Activated CD4-positive, alpha-beta T cell treated with anti-CD3 and anti-CD28 coated beads for 36 hours (primary cell): ENCODE results near the gene SMARCB1. TPM values are rescaled to one million over a fixed set of nuclear protein-coding genes. Genes with fewer than 3 reads are reported as not detected.

Experiments
- ATAC-seq: fragments of 200-7000 bp; cut with Tn5 transposase; one replicate; pipeline ENCODE4 v1.10.0; 2021; ENCODE audit warnings: mild to moderate bottlenecking, moderate library complexity
- CTCF ChIA-PET: fragments of 350-600 bp; sonication (Branson Sonifier 250); formaldehyde crosslinking; loops from one replicate; lab custom pipeline; 2021; ENCODE audit warnings: antibody characterized with exemption; lab: Charles Lee
- POLR2A ChIA-PET: fragments of 350-600 bp; sonication (Branson Sonifier 250); formaldehyde crosslinking; loops from one replicate; lab custom pipeline; 2021; ENCODE audit warnings: antibody characterized with exemption, inconsistent platforms; lab: Charles Lee
- DNase-seq: peaks from one replicate; pipeline ENCODE4 v3.0.0-alpha.2; 2020
- H3K27ac Mint-ChIP-seq: one replicate; pipeline ENCODE4 v1.8.0; 2021; ENCODE audit warnings: mixed read lengths
- H3K27me3 Mint-ChIP-seq: one replicate; pipeline ENCODE4 v1.8.0; 2021; ENCODE audit warnings: mixed read lengths
- H3K36me3 Mint-ChIP-seq: one replicate; pipeline ENCODE4 v1.8.0; 2021; ENCODE audit warnings: low read depth, mixed read lengths
- H3K4me1 Mint-ChIP-seq: one replicate; pipeline ENCODE4 v1.8.0; 2021; ENCODE audit warnings: mixed read lengths
- H3K4me3 Mint-ChIP-seq: one replicate; pipeline ENCODE4 v1.8.0; 2021; ENCODE audit warnings: mild to moderate bottlenecking, moderate library complexity, mixed read lengths
- H3K9me3 Mint-ChIP-seq: one replicate; pipeline ENCODE4 v1.8.0; 2021; ENCODE audit warnings: low read depth, mixed read lengths
- intact Hi-C, 2 experiments: fragments of 100-400 bp; cut with DNase I in 1 of 2; cut with micrococcal nuclease in 1 of 2; formaldehyde crosslinking; loops; one replicate each; pipeline versions ENCODE4 v1.14.2 to v1.15.1; 2022 to 2024; cut with DNase I, micrococcal nuclease
- total RNA-seq, 2 experiments: library from RNA; stranded (reverse); gene quantifications; one replicate each; pipeline ENCODE4 v1.2.3, GENCODE V29; 2021

The SMARCB1 gene
- total RNA-seq, 2 experiments from 2014 or later, result 78.2 to 95.2 TPM

GRCh38 chr22:23751441-23751996 is 35.2 kb upstream of the SMARCB1 start:
- H3K9me3 Mint-ChIP-seq, result no peaks in the 10 kb centered on the region
- ATAC-seq (peak; percentile 17), DNase-seq (no peak)
- peak overlapping the region; percentile 31 for H3K27ac Mint-ChIP-seq
- ChIA-PET POLR2A (interaction anchor here (0.5 to 1.2 kb wide), 3 partner anchors 33 to 143 kb away, joined by 3 to 6 read pairs (median 4); partner anchors contain the start of gene MIF), CTCF (no interaction called here)
- peaks cover 11% of the 10 kb centered on the region for H3K4me1 Mint-ChIP-seq
- peaks cover 2% of the 10 kb centered on the region for H3K27me3 Mint-ChIP-seq
- intact Hi-C loops, result loop anchor here (1.0 to 5.0 kb wide), 11 partner anchors 13 to 209 kb away; partner anchors contain the start of genes CHCHD10 (in 1 of the 2), DERL3 (in 1 of the 2), MIF (in 1 of the 2) and SMARCB1 (in 1 of the 2)
- H3K36me3 Mint-ChIP-seq, result peaks cover 3% of the 10 kb centered on the region
- peak overlapping the region; percentile 77 for H3K4me3 Mint-ChIP-seq

GRCh38 chr22:23752090-23752691 is 34.6 kb upstream of the SMARCB1 start:
- Mint-ChIP-seq H3K27me3 (peaks cover 2% of the 10 kb centered on the region), H3K27ac (no peak overlapping the region), H3K4me1 (peaks cover 11% of the 10 kb centered on the region), H3K4me3 (peak overlapping the region; percentile 77), H3K9me3 (no peaks in the 10 kb centered on the region), H3K36me3 (no peaks in the 10 kb centered on the region)
- intact Hi-C loops, result loop anchor here (5.0 kb wide), 2 partner anchors 45 to 210 kb away; no protein-coding TSS in a partner anchor
- ChIA-PET POLR2A (interaction anchor here (0.5 kb wide), 1 partner anchor 33 kb away, joined by 6 read pairs; no protein-coding TSS in a partner anchor), CTCF (no interaction called here)
- no peak for ATAC-seq
- DNase-seq, result no peak

GRCh38 chr22:23752750-23753149 is 34.0 kb upstream of the SMARCB1 start:
- ChIA-PET POLR2A (no interaction called here), CTCF (no interaction called here)
- Mint-ChIP-seq H3K4me1 (peaks cover 11% of the 10 kb centered on the region), H3K27ac (no peak overlapping the region), H3K27me3 (peaks cover 2% of the 10 kb centered on the region), H3K9me3 (no peaks in the 10 kb centered on the region), H3K36me3 (no peaks in the 10 kb centered on the region), H3K4me3 (no peak overlapping the region)
- ATAC-seq, result no peak
- intact Hi-C loops, result loop anchor here (5.0 kb wide), 2 partner anchors 45 to 210 kb away; no protein-coding TSS in a partner anchor
- DNase-seq, result no peak

GRCh38 chr22:23753385-23753784 is 33.4 kb upstream of the SMARCB1 start:
- intact Hi-C loops, result loop anchor here (5.0 kb wide), 2 partner anchors 46 to 211 kb away; no protein-coding TSS in a partner anchor
- CTCF ChIA-PET, result interaction anchor here (0.7 kb wide), 1 partner anchor 125 kb away, joined by 3 read pairs; no protein-coding TSS in a partner anchor

GRCh38 chr22:23754220-23754919 is 32.4 kb upstream of the SMARCB1 start, which contains the start of gene VPREB3:
Gene VPREB3, minus strand, starts transcription at chr22:23754425. Its CDS starts 62 bp downstream, at chr22:23754363.
- intact Hi-C loops, result loop anchor here (5.0 kb wide), 2 partner anchors 47 to 212 kb away; no protein-coding TSS in a partner anchor
- peaks cover 2% of the 10 kb centered on the region for H3K27me3 Mint-ChIP-seq
- peaks cover 11% of the 10 kb centered on the region for H3K4me1 Mint-ChIP-seq
- no peaks in the 10 kb centered on the region for H3K9me3 Mint-ChIP-seq
- ChIA-PET POLR2A (no interaction called here), CTCF (interaction anchor here (0.6 to 1.1 kb wide), 5 partner anchors 32 to 286 kb away, joined by 3 read pairs; no protein-coding TSS in a partner anchor)
- ATAC-seq, result no peak
- DNase-seq, result no peak
- H3K4me3 Mint-ChIP-seq, result no peak within 1 kb of the TSS
- no peak within 1 kb of the TSS for H3K27ac Mint-ChIP-seq
- H3K36me3 Mint-ChIP-seq, result no peaks in the 10 kb centered on the region

More at GRCh38 chr22:23753385-23753784, 33.4 kb upstream of the SMARCB1 start:
- no peak for DNase-seq
- Mint-ChIP-seq H3K27ac (no peak overlapping the region), H3K4me1 (peaks cover 11% of the 10 kb centered on the region), H3K27me3 (peaks cover 2% of the 10 kb centered on the region), H3K4me3 (no peak overlapping the region), H3K9me3 (no peaks in the 10 kb centered on the region), H3K36me3 (no peaks in the 10 kb centered on the region)
- no peak for ATAC-seq
- POLR2A ChIA-PET, result no interaction called here

- CTCF ChIA-PET, result interaction anchor here (0.6 to 1.1 kb wide), 2 partner anchors 31 to 285 kb away, joined by 3 read pairs; no protein-coding TSS in a partner anchor
- intact Hi-C loops, result loop anchor here (5.0 kb wide), 2 partner anchors 48 to 213 kb away; no protein-coding TSS in a partner anchor
These were observed 31.7 kb upstream of the SMARCB1 start for GRCh38 chr22:23754980-23755636.

GRCh38 chr22:23755711-23756110 is 31.1 kb upstream of the SMARCB1 start:
- Mint-ChIP-seq H3K27me3 (no peaks in the 10 kb centered on the region), H3K4me3 (no peak overlapping the region), H3K9me3 (no peaks in the 10 kb centered on the region), H3K36me3 (no peaks in the 10 kb centered on the region), H3K27ac (no peak overlapping the region), H3K4me1 (no peaks in the 10 kb centered on the region)
- CTCF ChIA-PET, result interaction anchor here (1.1 kb wide), 1 partner anchor 30 kb away, joined by 3 read pairs; no protein-coding TSS in a partner anchor
- DNase-seq (no peak), ATAC-seq (no peak)
- POLR2A ChIA-PET, result no interaction called here
- intact Hi-C loops, result no loop called here

More at GRCh38 chr22:23754980-23755636, 31.7 kb upstream of the SMARCB1 start:
- Mint-ChIP-seq H3K9me3 (no peaks in the 10 kb centered on the region), H3K4me1 (peaks cover 6% of the 10 kb centered on the region), H3K27me3 (no peaks in the 10 kb centered on the region), H3K36me3 (no peaks in the 10 kb centered on the region), H3K4me3 (no peak overlapping the region), H3K27ac (no peak overlapping the region)
- no peak for ATAC-seq
- POLR2A ChIA-PET, result no interaction called here
- DNase-seq, result no peak

- Mint-ChIP-seq H3K27ac (no peak overlapping the region), H3K4me3 (no peak overlapping the region), H3K36me3 (no peaks in the 10 kb centered on the region), H3K9me3 (no peaks in the 10 kb centered on the region), H3K27me3 (no peaks in the 10 kb centered on the region), H3K4me1 (no peaks in the 10 kb centered on the region)
- ChIA-PET POLR2A (no interaction called here), CTCF (no interaction called here)
- ATAC-seq (no peak), DNase-seq (no peak)
- intact Hi-C loops, result no loop called here
These were observed 29.9 kb upstream of the SMARCB1 start for GRCh38 chr22:23756891-23757290.

- ChIA-PET POLR2A (no interaction called here), CTCF (interaction anchor here (0.7 kb wide), 1 partner anchor 26 kb away, joined by 3 read pairs; no protein-coding TSS in a partner anchor)
- no peaks in the 10 kb centered on the region for H3K9me3 Mint-ChIP-seq
- H3K27ac Mint-ChIP-seq, result no peak overlapping the region
- no peak overlapping the region for H3K4me3 Mint-ChIP-seq
- peaks cover 20% of the 10 kb centered on the region for H3K4me1 Mint-ChIP-seq
- ATAC-seq (no peak), DNase-seq (no peak)
- intact Hi-C loops, result no loop called here
- H3K27me3 Mint-ChIP-seq, result no peaks in the 10 kb centered on the region
- peaks cover 2% of the 10 kb centered on the region for H3K36me3 Mint-ChIP-seq
These were observed 27.2 kb upstream of the SMARCB1 start for GRCh38 chr22:23759566-23759965.

- CTCF ChIA-PET, result interaction anchor here (0.7 kb wide), 1 partner anchor 26 kb away, joined by 3 read pairs; no protein-coding TSS in a partner anchor
- intact Hi-C loops, result no loop called here
- peaks cover 6% of the 10 kb centered on the region for H3K36me3 Mint-ChIP-seq
These were observed 26.7 kb upstream of the SMARCB1 start for GRCh38 chr22:23760056-23760455.

More at GRCh38 chr22:23760056-23760455, 26.7 kb upstream of the SMARCB1 start:
- DNase-seq (no peak), ATAC-seq (no peak)
- Mint-ChIP-seq H3K27me3 (no peaks in the 10 kb centered on the region), H3K9me3 (no peaks in the 10 kb centered on the region), H3K4me1 (peaks cover 25% of the 10 kb centered on the region), H3K4me3 (no peak overlapping the region), H3K27ac (no peak overlapping the region)
- POLR2A ChIA-PET, result no interaction called here
